SK-N-SH treated with all-trans-retinoic acid at 6 μM for 48 hours (cell line): Measurements from ENCODE around the gene PWWP2B.
"Not testable (repeated sequence)": the region's sequence is repeated elsewhere in the genome, so short reads cannot be mapped to it uniquely, and the experiment has no call there.

Experiments used
- ATAC-seq: fragments of 200-7000 bp; cut with Tn5 transposase; 3 replicates; pipeline ENCODE4 v1.9.1; 2020; ENCODE audit warnings: mild to moderate bottlenecking, moderate library complexity
- ARNTL ChIP-seq: fragments of 450-650 bp; formaldehyde crosslinking; IDR thresholded peaks from 2 replicates; pipeline ENCODE4 v1.5.0; 2020; ENCODE audit warnings: low read depth, mild to moderate bottlenecking, moderate library complexity, borderline replicate concordance
- BACH2 ChIP-seq: fragments of 250-450 bp; sonication (Bioruptor Pico); IDR thresholded peaks from 2 replicates; pipeline ENCODE4 v1.9.0; 2021; ENCODE audit warnings: mild to moderate bottlenecking, borderline replicate concordance
- CSDC2 ChIP-seq: fragments of 250-450 bp; sonication (Bioruptor Pico); IDR thresholded peaks from 2 replicates; pipeline ENCODE4 v1.5.0; 2020; ENCODE audit warnings: mild to moderate bottlenecking, moderate library complexity
- ESRRG ChIP-seq: fragments of 250-450 bp; sonication (Bioruptor Pico); IDR thresholded peaks from 2 replicates; pipeline ENCODE4 v1.6.1; 2021; ENCODE audit warnings: mild to moderate bottlenecking
- GLIS3 ChIP-seq: fragments of 250-450 bp; sonication (Bioruptor Pico); IDR thresholded peaks from 2 replicates; pipeline ENCODE4 v1.5.0; 2020; ENCODE audit warnings: mild to moderate bottlenecking, moderate library complexity
- ISL1 ChIP-seq: fragments of 250-450 bp; sonication (Bioruptor Pico); IDR thresholded peaks from 2 replicates; pipeline ENCODE4 v2.1.2; 2022; ENCODE audit warnings: mild to moderate bottlenecking, moderate library complexity
- OSR1 ChIP-seq: fragments of 250-450 bp; sonication (Bioruptor Pico); IDR thresholded peaks from 2 replicates; pipeline ENCODE4 v1.8.0; 2022; ENCODE audit warnings: moderate library complexity, mild to moderate bottlenecking, inconsistent platforms
- PPARA ChIP-seq: fragments of 250-450 bp; sonication (Bioruptor Pico); IDR thresholded peaks from 2 replicates; pipeline ENCODE4 v1.5.0; 2020; ENCODE audit warnings: mild to moderate bottlenecking, borderline replicate concordance
- RARB ChIP-seq: fragments of 250-450 bp; sonication (Bioruptor Pico); IDR thresholded peaks from 2 replicates; pipeline ENCODE4 v1.8.0; 2021; ENCODE audit warnings: mild to moderate bottlenecking, moderate library complexity
- SNAI2 ChIP-seq: fragments of 250-450 bp; sonication (Bioruptor Pico); IDR thresholded peaks from 2 replicates; pipeline ENCODE4 v1.5.0; 2020; ENCODE audit warnings: mild to moderate bottlenecking, moderate library complexity
- TCF4 ChIP-seq: fragments of 250-450 bp; sonication (Bioruptor Pico); IDR thresholded peaks from 2 replicates; pipeline ENCODE4 v1.8.0; 2021; ENCODE audit warnings: mild to moderate bottlenecking, moderate library complexity, borderline replicate concordance
- TOX ChIP-seq: fragments of 250-450 bp; sonication (Bioruptor Pico); IDR thresholded peaks from 2 replicates; pipeline ENCODE4 v1.8.0; 2021; ENCODE audit warnings: mild to moderate bottlenecking, moderate library complexity, borderline replicate concordance
- ZC3H10 ChIP-seq: fragments of 250-450 bp; sonication (Bioruptor Pico); IDR thresholded peaks from 2 replicates; pipeline ENCODE4 v1.5.1; 2021; ENCODE audit warnings: mild to moderate bottlenecking, moderate library complexity
- ZFP3 ChIP-seq: fragments of 250-450 bp; sonication (Bioruptor Pico); IDR thresholded peaks from 2 replicates; pipeline ENCODE4 v1.5.0; 2020; ENCODE audit warnings: mild to moderate bottlenecking, moderate library complexity
- ZFP30 ChIP-seq: fragments of 450-650 bp; formaldehyde crosslinking; IDR thresholded peaks from 2 replicates; pipeline ENCODE4 v1.5.0; 2022; ENCODE audit warnings: mild to moderate bottlenecking, moderate library complexity
- ZNF70 ChIP-seq: fragments of 450-650 bp; formaldehyde crosslinking; IDR thresholded peaks from 2 replicates; pipeline ENCODE4 v1.5.0; 2020; ENCODE audit warnings: mild to moderate bottlenecking, moderate library complexity
- ZNF8 ChIP-seq: fragments of 450-650 bp; formaldehyde crosslinking; IDR thresholded peaks from 2 replicates; pipeline ENCODE4 v1.5.0; 2020; ENCODE audit warnings: mild to moderate bottlenecking, moderate library complexity
- TF ChIP-seq, protein P1 (sequence below): fragments of 250-450 bp; sonication (Bioruptor Pico); IDR thresholded peaks from 2 replicates; pipeline ENCODE4 v1.5.1; 2020; ENCODE audit warnings: low read depth, mild to moderate bottlenecking, moderate library complexity
- TF ChIP-seq, protein P2 (sequence below): fragments of 250-450 bp; sonication (Bioruptor Pico); IDR thresholded peaks from 2 replicates; pipeline ENCODE4 v1.8.0; 2020; ENCODE audit warnings: mild to moderate bottlenecking, moderate library complexity, borderline replicate concordance
- TF ChIP-seq, protein P3 (sequence below): fragments of 250-450 bp; sonication (Bioruptor Pico); IDR thresholded peaks from 2 replicates; pipeline ENCODE4 v1.5.1; 2021; ENCODE audit warnings: mild to moderate bottlenecking, moderate library complexity
- TF ChIP-seq, protein P4 (sequence below): fragments of 250-450 bp; sonication (Bioruptor Pico); IDR thresholded peaks from 2 replicates; pipeline ENCODE4 v1.5.0; 2020; ENCODE audit warnings: mild to moderate bottlenecking, moderate library complexity

Gene PWWP2B

DNA sequence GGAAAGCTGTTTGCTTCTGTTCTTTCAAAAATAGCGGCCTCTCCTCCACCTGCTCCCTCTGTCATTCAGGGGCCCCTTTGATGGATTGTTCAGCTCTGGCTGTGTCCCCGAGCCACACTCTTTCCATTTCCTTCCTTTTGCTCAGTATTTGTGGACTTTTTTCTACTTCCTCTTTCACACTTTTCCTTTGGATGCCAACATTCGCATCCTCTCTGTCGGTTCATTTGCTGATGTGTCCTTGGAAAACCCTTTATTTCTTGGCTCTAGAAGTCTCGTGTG lies 11.7 kb upstream of the PWWP2B start:
- ATAC-seq: no peak
- TF ChIP-seq ESRRG (CRISPR knock-in tag): no peak
- no peak for TF ChIP-seq ZFP3 (CRISPR knock-in tag)

DNA sequence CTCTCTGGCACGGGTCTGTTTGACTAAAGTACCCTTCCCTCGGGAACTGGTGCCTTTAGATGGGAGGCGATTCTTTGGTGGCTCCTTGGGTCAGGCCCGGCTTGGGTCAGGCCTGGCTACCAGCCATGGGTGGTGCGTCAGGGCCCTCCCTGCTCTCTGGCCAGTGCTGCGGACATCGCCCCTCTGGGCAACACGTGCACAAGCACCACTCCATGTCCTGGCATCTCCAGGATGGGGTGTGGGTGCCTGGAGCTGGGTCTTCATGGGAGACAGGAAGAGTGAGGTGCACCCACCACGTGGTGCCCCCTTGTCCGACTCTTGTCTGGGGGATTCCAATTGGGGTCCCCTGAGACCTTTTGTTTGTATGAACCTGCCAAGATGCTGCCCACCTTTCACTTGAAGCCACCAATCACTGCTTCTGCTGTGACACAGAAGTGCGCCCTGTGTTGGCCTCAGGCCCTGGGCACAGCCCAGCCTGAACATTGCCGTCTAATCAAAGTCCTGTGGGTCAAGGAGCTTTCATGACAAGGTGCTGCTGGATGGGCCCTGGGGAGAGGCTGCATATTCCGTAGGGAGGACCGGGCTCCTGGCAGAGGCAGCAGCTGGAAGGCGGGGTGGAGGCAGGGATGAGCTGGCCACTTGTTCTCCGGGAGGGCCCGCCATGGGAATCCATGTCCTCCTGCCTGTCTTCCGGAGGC lies 11.1 kb upstream of the PWWP2B start:
- ATAC-seq: no peak

DNA sequence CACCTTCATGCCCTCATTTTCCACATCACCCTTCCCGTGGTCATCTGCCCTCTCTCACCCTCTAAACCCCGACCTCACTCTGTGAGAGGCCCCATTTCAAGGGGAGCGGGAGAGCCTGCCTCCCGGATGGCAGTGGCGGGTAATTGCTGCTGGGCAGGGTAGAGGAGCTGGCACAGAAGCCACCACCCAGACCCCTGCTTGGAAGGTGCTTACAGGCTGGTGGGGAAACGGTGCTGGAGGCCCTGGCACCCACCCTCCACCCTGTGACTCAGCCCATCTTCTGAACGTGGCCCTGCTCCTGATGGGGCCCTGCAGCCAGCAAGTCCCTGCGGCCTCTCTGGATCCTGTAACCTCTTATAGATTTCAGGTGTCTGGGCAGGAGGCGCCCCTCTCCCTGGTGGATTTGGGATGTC lies 10.6 kb upstream of the PWWP2B start:
- TF ChIP-seq ZNF70 (no peak), ZFP3 (CRISPR knock-in tag) (no peak), TCF4 (CRISPR knock-in tag) (no peak), ZNF8 (CRISPR knock-in tag) (no peak), GLIS3 (CRISPR knock-in tag) (no peak), TOX (no peak)
- TF ChIP-seq, protein P1, sequence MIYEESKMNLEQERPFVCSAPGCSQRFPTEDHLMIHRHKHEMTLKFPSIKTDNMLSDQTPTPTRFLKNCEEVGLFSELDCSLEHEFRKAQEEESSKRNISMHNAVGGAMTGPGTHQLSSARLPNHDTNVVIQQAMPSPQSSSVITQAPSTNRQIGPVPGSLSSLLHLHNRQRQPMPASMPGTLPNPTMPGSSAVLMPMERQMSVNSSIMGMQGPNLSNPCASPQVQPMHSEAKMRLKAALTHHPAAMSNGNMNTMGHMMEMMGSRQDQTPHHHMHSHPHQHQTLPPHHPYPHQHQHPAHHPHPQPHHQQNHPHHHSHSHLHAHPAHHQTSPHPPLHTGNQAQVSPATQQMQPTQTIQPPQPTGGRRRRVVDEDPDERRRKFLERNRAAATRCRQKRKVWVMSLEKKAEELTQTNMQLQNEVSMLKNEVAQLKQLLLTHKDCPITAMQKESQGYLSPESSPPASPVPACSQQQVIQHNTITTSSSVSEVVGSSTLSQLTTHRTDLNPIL (CRISPR knock-in tag): no peak
- TF ChIP-seq, protein P2, sequence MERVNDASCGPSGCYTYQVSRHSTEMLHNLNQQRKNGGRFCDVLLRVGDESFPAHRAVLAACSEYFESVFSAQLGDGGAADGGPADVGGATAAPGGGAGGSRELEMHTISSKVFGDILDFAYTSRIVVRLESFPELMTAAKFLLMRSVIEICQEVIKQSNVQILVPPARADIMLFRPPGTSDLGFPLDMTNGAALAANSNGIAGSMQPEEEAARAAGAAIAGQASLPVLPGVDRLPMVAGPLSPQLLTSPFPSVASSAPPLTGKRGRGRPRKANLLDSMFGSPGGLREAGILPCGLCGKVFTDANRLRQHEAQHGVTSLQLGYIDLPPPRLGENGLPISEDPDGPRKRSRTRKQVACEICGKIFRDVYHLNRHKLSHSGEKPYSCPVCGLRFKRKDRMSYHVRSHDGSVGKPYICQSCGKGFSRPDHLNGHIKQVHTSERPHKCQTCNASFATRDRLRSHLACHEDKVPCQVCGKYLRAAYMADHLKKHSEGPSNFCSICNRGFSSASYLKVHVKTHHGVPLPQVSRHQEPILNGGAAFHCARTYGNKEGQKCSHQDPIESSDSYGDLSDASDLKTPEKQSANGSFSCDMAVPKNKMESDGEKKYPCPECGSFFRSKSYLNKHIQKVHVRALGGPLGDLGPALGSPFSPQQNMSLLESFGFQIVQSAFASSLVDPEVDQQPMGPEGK (CRISPR knock-in tag): no peak
- ATAC-seq: no peak

More for the DNA sequence above, 11.1 kb upstream of the PWWP2B start:
- TF ChIP-seq ZFP30 (CRISPR knock-in tag) (no peak), PPARA (CRISPR knock-in tag) (no peak), ESRRG (CRISPR knock-in tag) (no peak), SNAI2 (no peak), CSDC2 (no peak), ZNF70 (no peak), OSR1 (CRISPR knock-in tag) (no peak), BACH2 (CRISPR knock-in tag) (no peak), ZFP3 (CRISPR knock-in tag) (no peak), GLIS3 (CRISPR knock-in tag) (no peak), ZNF8 (CRISPR knock-in tag) (no peak), RARB (CRISPR knock-in tag) (no peak), ZC3H10 (no peak), ARNTL (CRISPR knock-in tag) (no peak), ISL1 (CRISPR knock-in tag) (no peak)
- TF ChIP-seq, protein P3, sequence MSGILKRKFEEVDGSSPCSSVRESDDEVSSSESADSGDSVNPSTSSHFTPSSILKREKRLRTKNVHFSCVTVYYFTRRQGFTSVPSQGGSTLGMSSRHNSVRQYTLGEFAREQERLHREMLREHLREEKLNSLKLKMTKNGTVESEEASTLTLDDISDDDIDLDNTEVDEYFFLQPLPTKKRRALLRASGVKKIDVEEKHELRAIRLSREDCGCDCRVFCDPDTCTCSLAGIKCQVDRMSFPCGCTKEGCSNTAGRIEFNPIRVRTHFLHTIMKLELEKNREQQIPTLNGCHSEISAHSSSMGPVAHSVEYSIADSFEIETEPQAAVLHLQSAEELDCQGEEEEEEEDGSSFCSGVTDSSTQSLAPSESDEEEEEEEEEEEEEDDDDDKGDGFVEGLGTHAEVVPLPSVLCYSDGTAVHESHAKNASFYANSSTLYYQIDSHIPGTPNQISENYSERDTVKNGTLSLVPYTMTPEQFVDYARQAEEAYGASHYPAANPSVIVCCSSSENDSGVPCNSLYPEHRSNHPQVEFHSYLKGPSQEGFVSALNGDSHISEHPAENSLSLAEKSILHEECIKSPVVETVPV: no peak
- TF ChIP-seq, protein P4, sequence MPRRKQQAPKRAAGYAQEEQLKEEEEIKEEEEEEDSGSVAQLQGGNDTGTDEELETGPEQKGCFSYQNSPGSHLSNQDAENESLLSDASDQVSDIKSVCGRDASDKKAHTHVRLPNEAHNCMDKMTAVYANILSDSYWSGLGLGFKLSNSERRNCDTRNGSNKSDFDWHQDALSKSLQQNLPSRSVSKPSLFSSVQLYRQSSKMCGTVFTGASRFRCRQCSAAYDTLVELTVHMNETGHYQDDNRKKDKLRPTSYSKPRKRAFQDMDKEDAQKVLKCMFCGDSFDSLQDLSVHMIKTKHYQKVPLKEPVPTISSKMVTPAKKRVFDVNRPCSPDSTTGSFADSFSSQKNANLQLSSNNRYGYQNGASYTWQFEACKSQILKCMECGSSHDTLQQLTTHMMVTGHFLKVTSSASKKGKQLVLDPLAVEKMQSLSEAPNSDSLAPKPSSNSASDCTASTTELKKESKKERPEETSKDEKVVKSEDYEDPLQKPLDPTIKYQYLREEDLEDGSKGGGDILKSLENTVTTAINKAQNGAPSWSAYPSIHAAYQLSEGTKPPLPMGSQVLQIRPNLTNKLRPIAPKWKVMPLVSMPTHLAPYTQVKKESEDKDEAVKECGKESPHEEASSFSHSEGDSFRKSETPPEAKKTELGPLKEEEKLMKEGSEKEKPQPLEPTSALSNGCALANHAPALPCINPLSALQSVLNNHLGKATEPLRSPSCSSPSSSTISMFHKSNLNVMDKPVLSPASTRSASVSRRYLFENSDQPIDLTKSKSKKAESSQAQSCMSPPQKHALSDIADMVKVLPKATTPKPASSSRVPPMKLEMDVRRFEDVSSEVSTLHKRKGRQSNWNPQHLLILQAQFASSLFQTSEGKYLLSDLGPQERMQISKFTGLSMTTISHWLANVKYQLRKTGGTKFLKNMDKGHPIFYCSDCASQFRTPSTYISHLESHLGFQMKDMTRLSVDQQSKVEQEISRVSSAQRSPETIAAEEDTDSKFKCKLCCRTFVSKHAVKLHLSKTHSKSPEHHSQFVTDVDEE (CRISPR knock-in tag): no peak
- TF ChIP-seq, protein P1 (CRISPR knock-in tag): no peak
- TF ChIP-seq, protein P2 (CRISPR knock-in tag): no peak

DNA sequence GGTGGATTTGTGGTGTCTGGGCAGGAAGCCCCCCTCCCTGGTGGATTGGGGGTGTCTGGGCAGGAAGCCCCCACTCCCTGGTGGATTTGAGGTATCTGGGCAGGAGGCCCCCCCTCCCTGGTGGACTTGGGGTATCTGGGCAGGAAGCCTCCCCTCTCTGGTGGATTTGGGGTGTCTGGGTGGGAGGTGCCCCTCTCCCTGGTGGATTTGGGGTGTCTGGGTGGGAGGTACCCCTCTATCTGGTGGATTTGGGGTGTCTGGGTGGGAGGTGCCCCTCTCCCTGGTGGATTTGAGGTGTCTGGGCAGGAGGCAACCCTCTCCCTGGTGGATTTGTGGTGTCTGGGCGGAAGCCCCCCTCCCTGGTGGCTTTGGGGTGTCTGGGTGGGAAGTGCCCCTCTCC lies 10.1 kb upstream of the PWWP2B start:
- not testable (repeated sequence) for ATAC-seq
